Ovary (tissue), 3 donors: Measurements from ENCODE around the gene LIPC.

Experiments used
- EP300 ChIP-seq: sonication (generic); formaldehyde crosslinking; IDR thresholded peaks from one replicate; pipeline ENCODE4 v1.6.1; 2017; ENCODE audit warnings: antibody characterized with exemption
- POLR2A ChIP-seq: fragments of 450-650 bp; IDR thresholded peaks from one replicate; pipeline ENCODE4 v1.6.1; 2017; ENCODE audit warnings: antibody characterized with exemption, mild to moderate bottlenecking, moderate library complexity
- TF ChIP-seq, protein P1 (sequence below), 3 donors: fragments of 450-650 bp in 2 of 3; fragments of 200-600 bp in 1 of 3; IDR thresholded peaks; one replicate each; pipeline versions ENCODE4 v1.5.1 to v1.8.0; 2016 to 2022; ENCODE audit warnings: antibody characterized with exemption in 3 of 3, mild to moderate bottlenecking in 1 of 3
- donor health status: DM: no; HTN: no; CAD: no.

DNA sequence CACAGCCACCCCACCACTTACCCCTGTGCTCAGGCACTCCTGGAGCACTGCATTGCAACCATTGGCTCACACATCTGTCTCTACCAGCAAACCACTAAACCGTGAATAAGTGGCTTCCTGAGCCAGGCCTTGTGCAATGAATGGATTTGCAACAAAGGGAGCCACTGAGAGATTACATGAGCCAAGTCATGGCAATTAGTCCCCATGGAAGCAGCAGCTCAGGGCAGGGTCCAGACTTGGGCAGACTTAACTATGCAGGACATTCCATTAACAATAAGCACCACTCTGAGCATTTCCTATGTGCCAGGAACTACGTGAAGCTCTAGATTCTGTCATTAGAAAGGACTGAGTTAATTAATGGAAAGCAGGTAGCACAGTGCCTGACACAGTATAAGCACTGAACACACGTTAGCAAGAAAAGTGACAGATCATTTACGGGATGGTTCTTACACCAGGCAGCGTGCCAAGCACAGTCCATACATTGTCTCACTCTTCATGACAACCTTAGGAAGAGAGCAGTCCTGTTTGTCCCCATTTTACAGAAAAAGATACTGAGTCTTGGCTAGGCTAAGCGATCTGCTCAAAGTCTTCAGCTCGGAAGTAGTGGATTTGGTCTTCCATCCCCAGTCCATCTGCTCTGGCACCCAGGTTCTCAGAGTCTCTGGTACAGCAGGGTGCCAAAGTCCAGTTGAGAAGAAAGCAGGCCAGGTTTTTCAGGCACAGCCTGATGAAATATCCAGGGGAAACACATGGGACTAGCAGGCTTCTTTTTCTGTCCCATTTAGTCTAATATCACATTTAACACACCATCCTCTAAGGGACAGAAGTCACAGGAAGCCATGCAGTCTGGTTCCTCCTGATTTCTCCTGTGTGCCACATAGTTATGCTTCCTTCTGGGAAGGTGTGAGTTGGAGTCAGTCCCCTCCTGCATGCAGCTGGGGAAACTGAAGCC is 44.1 kb downstream of the LIPC start:
- TF ChIP-seq, protein P1, sequence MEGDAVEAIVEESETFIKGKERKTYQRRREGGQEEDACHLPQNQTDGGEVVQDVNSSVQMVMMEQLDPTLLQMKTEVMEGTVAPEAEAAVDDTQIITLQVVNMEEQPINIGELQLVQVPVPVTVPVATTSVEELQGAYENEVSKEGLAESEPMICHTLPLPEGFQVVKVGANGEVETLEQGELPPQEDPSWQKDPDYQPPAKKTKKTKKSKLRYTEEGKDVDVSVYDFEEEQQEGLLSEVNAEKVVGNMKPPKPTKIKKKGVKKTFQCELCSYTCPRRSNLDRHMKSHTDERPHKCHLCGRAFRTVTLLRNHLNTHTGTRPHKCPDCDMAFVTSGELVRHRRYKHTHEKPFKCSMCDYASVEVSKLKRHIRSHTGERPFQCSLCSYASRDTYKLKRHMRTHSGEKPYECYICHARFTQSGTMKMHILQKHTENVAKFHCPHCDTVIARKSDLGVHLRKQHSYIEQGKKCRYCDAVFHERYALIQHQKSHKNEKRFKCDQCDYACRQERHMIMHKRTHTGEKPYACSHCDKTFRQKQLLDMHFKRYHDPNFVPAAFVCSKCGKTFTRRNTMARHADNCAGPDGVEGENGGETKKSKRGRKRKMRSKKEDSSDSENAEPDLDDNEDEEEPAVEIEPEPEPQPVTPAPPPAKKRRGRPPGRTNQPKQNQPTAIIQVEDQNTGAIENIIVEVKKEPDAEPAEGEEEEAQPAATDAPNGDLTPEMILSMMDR (IDR thresholded peaks at IDR 0.05): no peak
- TF ChIP-seq POLR2A (no peak), EP300 (no peak)
